GM12874 (cell line): ENCODE results near the gene NEB.

ENCODE experiments used
- CTCF ChIP-seq: IDR thresholded peaks from 2 replicates; pipeline ENCODE4 v1.5.1; 2011; ENCODE audit warnings: low read depth, mild to moderate bottlenecking, control low read depth, low read length, moderate library complexity; ENCODE audit not compliant: insufficient read depth

NEB gene

GRCh38 chr2:151465771-151466170 lies 268.5 kb downstream of the NEB start:
- TF ChIP-seq CTCF = no peak

DNA sequence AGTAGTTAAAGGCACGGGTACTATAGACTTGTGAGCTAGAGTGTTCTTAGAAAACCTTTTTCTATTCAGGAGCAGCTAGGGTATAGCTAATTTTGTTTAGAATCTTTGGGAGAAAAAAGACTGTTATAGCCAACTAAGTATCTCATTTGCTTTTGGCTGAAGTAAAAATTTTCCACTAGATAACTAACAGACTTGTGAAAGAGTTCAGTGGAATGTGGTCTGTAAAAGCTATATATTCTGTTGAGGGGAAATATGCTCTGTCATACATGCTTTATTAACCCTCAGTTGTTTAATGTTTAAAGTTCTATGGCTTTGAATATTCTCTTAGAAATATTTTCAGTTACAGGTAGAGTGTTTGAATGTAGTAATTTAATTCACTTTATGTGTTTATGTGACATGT lies 274.9 kb downstream of the NEB start:
- TF ChIP-seq CTCF = no peak

DNA sequence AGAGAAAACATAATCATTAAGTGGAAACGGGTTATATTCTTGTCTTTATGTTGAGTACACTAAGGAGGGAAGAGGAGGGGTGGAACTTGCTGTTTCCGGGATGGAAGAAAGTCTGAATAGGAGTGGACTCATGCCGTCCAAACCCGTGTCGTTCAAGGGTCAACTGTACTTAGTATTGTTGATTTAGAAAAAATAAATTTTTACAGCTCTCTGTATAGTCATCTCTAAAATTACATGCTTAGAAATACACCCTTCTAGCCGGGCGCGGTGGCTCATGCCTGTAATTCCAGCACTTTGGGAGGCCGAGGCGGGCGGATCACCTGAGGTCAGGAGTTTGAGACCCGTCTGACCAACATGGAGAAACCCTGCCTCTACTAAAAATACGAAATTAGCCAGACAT lies 295.1 kb downstream of the NEB start:
- TF ChIP-seq CTCF = no peak

- TF ChIP-seq CTCF = no peak
These were observed 295.8 kb downstream of the NEB start for GRCh38 chr2:151438506-151438905.

- TF ChIP-seq CTCF = no peak
These were observed 296.6 kb downstream of the NEB start for GRCh38 chr2:151437630-151438029.
